Esophagus muscularis mucosa (tissue), 4 donors: ENCODE results near the gene ANGPT4. TPM values are rescaled to one million over a fixed set of nuclear protein-coding genes. Genes with fewer than 3 reads are reported as not detected.

Experiments
- DNase-seq: peaks from one replicate; pipeline ENCODE4 v3.0.0-alpha.2; 2017; ENCODE audit errors: extremely low spot score
- H3K27ac ChIP-seq, 4 donors: fragments of 200-600 bp; sonication (generic); replicated peaks in 1 of 4; 1 replicate in 3 of 4; 2 replicates in 1 of 4; pipeline ENCODE4 v1.5.1; 2016 to 2019; ENCODE audit warnings: mild to moderate bottlenecking in 1 of 4
- H3K27me3 ChIP-seq, 4 donors: fragments of 200-600 bp; sonication (generic); one replicate each; pipeline versions ENCODE4 v1.5.1 to v1.6.0; 2016 to 2019
- H3K36me3 ChIP-seq, 4 donors: fragments of 200-600 bp; sonication (generic); one replicate each; pipeline ENCODE4 v1.5.1; 2016 to 2019
- H3K4me1 ChIP-seq, 4 donors: fragments of 200-600 bp; sonication (generic); one replicate each; pipeline ENCODE4 v1.5.1; 2016 to 2019
- H3K4me3 ChIP-seq, 4 donors: fragments of 200-600 bp; sonication (generic); 1 replicate in 2 of 4; 2 replicates in 2 of 4; pipeline ENCODE4 v1.5.1; 2016 to 2019; ENCODE audit warnings: mild to moderate bottlenecking in 4 of 4, moderate library complexity in 1 of 4
- H3K9me3 ChIP-seq, 4 donors: fragments of 200-600 bp; sonication (generic); 1 replicate in 3 of 4; 2 replicates in 1 of 4; pipeline ENCODE4 v1.5.1; 2016 to 2019
- EP300 ChIP-seq: sonication (generic); formaldehyde crosslinking; IDR thresholded peaks from one replicate; pipeline ENCODE4 v1.6.1; 2017; ENCODE audit warnings: antibody characterized with exemption
- POLR2A ChIP-seq: fragments of 450-650 bp; IDR thresholded peaks from one replicate; pipeline ENCODE4 v1.6.1; 2017; ENCODE audit warnings: antibody characterized with exemption, moderate library complexity, mild to moderate bottlenecking, low read depth
- POLR2AphosphoS5 ChIP-seq, 2 donors: sonication (generic); formaldehyde crosslinking; IDR thresholded peaks; one replicate each; pipeline ENCODE4 v1.6.1; 2017; ENCODE audit warnings: antibody characterized with exemption in 2 of 2
- WGBS: methylation state at CpG from one replicate; pipeline ENCODE4 v1.1.5; 2018; 5-methylcytosine and 5-hydroxymethylcytosine counted together
- intact Hi-C: fragments of 100-400 bp; cut with DNase I; formaldehyde crosslinking; loops from one replicate; pipeline ENCODE4 v1.15.1; 2023
- total RNA-seq, 4 donors: library from RNA; depleted of rRNA; stranded (reverse); fragments of >200 nt; gene quantifications; one replicate each; pipeline versions ENCODE4 v1.1.0 to v1.2.1, GENCODE V29; 2016
- TF ChIP-seq, protein P1 (sequence below), 3 experiments: fragments of 200-600 bp in 2 of 3; fragments of 450-650 bp in 1 of 3; sonication (generic) in 2 of 3; IDR thresholded peaks; one replicate each; pipeline ENCODE4 v1.5.1; 2017 to 2019; ENCODE audit warnings: antibody characterized with exemption in 3 of 3, mild to moderate bottlenecking in 2 of 3, moderate library complexity in 1 of 3

The ANGPT4 gene, protein sequence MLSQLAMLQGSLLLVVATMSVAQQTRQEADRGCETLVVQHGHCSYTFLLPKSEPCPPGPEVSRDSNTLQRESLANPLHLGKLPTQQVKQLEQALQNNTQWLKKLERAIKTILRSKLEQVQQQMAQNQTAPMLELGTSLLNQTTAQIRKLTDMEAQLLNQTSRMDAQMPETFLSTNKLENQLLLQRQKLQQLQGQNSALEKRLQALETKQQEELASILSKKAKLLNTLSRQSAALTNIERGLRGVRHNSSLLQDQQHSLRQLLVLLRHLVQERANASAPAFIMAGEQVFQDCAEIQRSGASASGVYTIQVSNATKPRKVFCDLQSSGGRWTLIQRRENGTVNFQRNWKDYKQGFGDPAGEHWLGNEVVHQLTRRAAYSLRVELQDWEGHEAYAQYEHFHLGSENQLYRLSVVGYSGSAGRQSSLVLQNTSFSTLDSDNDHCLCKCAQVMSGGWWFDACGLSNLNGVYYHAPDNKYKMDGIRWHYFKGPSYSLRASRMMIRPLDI
- total RNA-seq, result under 1 TPM in 3 of 4 donors, not detected in 1; under 0.01 to 0.46 (median 0.13) TPM

DNA sequence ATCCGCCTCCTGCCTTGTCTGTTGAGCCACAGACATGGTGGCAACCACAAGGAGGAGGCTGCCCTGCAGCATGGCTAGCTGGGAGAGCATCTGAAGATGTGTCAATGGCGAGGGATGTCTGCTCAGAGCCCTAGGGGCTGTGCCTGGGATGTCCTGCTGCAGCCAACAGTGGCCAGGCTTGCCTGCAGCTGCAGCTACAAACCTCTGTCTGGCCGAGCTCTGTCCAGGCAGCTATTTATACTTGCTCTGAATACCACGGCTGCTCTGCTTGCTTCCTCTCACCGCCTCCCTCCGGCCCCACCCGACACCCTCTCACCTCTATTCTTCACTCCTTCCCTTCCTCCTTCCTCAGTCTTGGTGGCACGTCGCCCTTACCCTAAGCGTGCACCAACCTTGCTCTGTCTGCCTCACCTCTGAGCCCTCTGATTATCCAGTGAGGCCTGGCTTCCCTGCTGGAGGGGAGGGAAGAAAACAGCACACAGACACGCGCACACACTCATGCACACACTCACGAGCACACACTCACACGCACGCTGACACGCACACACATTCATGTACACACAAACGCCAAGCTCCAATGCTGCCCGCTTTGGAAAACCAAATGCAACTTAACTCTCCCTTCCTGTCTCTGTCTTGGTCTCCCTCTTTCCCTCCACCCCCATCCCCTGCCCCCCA lies at the start of gene ANGPT4:
Gene ANGPT4, minus strand, starts transcription at position 210 of the 675 bp plus-strand sequence. Its CDS starts 120 bp downstream, at position 90.
- Histone ChIP-seq H3K36me3 (no peaks in the 10 kb centered on the region), H3K9me3 (no peaks in the 10 kb centered on the region), H3K4me3 (no peak within 1 kb of the TSS), H3K27ac (no peak within 1 kb of the TSS), H3K4me1 (peaks cover 0 to 5% (median under 1%) of the 10 kb centered on the region in 4 donors), H3K27me3 (peaks cover 0 to 60% (median 3%) of the 10 kb centered on the region in 4 donors)
- no peak for TF ChIP-seq POLR2AphosphoS5 (IDR thresholded peaks at IDR 0.05)
- no peak for TF ChIP-seq POLR2A
- TF ChIP-seq EP300, result no peak
- TF ChIP-seq, protein P1, sequence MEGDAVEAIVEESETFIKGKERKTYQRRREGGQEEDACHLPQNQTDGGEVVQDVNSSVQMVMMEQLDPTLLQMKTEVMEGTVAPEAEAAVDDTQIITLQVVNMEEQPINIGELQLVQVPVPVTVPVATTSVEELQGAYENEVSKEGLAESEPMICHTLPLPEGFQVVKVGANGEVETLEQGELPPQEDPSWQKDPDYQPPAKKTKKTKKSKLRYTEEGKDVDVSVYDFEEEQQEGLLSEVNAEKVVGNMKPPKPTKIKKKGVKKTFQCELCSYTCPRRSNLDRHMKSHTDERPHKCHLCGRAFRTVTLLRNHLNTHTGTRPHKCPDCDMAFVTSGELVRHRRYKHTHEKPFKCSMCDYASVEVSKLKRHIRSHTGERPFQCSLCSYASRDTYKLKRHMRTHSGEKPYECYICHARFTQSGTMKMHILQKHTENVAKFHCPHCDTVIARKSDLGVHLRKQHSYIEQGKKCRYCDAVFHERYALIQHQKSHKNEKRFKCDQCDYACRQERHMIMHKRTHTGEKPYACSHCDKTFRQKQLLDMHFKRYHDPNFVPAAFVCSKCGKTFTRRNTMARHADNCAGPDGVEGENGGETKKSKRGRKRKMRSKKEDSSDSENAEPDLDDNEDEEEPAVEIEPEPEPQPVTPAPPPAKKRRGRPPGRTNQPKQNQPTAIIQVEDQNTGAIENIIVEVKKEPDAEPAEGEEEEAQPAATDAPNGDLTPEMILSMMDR (IDR thresholded peaks at IDR 0.05), result no peak
- intact Hi-C loops, result no loop called here
- no peak for DNase-seq
- 30% methylated on average over 16 of the region's 18 CpGs for WGBS

DNA sequence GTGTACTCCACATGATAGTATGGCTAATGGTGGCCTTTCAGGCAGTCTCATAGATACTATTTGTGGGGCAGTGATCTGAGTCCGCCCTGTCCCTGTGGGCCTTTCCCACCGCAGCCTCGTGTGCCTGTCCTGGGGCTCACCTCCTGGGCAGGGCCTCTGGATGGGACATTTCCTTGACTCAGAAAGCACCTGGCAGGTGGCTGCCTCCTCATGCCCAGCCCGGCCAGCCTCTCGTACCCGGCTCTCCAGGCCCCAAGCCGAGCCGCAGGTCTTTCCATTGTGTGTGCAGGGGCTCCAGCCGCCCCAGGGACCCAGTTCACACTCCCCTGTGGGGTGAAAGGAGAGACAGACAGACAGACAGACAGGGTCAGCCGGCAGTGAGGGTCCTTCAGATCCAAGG lies 47.7 kb upstream of the ANGPT4 start:
- Histone ChIP-seq H3K9me3 (peaks cover 0 to 7% (median 2%) of the 10 kb centered on the region in 4 donors), H3K27ac (no peak overlapping the region), H3K27me3 (peaks cover 0 to 49% (median 0%) of the 10 kb centered on the region in 4 donors), H3K4me3 (no peak overlapping the region), H3K4me1 (no peaks in the 10 kb centered on the region), H3K36me3 (no peaks in the 10 kb centered on the region)
- intact Hi-C loops, result no loop called here
- TF ChIP-seq EP300 (no peak), POLR2AphosphoS5 (IDR thresholded peaks at IDR 0.05) (no peak), POLR2A (no peak)
- TF ChIP-seq, protein P1 (IDR thresholded peaks at IDR 0.05), result no peak
- DNase-seq, result no peak
- 85% methylated on average over 10 of the region's 10 CpGs for WGBS

DNA sequence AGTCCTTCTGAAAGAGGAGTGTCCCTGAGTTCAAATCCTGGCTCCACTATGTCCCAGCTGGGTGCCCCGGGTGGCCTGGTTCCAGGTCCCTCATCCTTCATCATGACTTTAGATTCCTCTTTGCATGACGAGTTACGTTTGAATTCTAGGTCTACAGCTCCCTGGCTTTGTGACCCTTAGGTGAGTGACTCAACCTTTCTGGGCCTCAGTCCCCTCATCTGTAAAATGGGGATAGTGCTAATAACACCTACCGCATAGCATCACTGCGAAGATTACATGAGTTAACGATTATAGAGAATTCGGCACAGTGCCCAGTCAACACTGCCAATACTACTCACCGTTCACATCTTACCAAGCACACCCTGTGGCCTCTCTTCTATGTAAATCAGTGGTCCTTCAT lies 46.5 kb upstream of the ANGPT4 start:
- Histone ChIP-seq H3K9me3 (no peaks in the 10 kb centered on the region), H3K4me1 (no peaks in the 10 kb centered on the region), H3K27me3 (peaks cover 0 to 49% (median 0%) of the 10 kb centered on the region in 4 donors), H3K36me3 (no peaks in the 10 kb centered on the region), H3K27ac (no peak overlapping the region), H3K4me3 (no peak overlapping the region)
- TF ChIP-seq POLR2AphosphoS5 (IDR thresholded peaks at IDR 0.05) (no peak), POLR2A (no peak), EP300 (no peak)
- TF ChIP-seq, protein P1 (IDR thresholded peaks at IDR 0.05), result no peak
- WGBS, result 83% methylated on average over 7 of the region's 8 CpGs
- DNase-seq, result no peak
- intact Hi-C loops, result no loop called here

DNA sequence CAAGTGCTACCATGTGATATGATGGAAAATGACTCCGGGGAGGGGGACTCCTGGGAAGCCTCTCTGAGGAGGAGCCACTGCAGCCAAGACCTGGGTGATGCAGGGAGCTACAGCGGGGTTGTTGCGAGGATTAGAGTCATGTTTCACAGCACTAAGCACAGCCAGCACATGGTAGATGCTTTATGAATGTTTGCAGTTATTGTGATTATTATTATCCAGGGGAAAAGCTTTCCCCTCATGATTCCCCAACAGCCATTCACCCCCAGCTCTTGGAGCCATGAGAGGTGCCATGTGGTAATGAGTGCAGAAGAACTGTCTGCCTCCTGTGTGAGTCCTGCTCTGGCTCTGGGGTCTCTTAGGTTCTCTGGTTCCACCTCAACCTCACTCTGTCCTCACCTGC lies 46.1 kb upstream of the ANGPT4 start:
- Histone ChIP-seq H3K4me3 (no peak overlapping the region), H3K9me3 (no peaks in the 10 kb centered on the region), H3K36me3 (no peaks in the 10 kb centered on the region), H3K27ac (no peak overlapping the region), H3K4me1 (no peaks in the 10 kb centered on the region), H3K27me3 (peaks cover 0 to 51% (median 0%) of the 10 kb centered on the region in 4 donors)
- TF ChIP-seq, protein P1 (IDR thresholded peaks at IDR 0.05), result no peak
- TF ChIP-seq POLR2AphosphoS5 (IDR thresholded peaks at IDR 0.05) (no peak), EP300 (no peak), POLR2A (no peak)
- 71% methylated on average over 3 of the region's 3 CpGs for WGBS
- no peak for DNase-seq
- intact Hi-C loops, result no loop called here
